CD4-positive, CD25-positive, alpha-beta regulatory T cell (primary cell): Measurements from ENCODE around the gene ZYG11A. TPM values are rescaled to one million over a fixed set of nuclear protein-coding genes. Genes with fewer than 3 reads are reported as not detected.
"Not testable (repeated sequence)": the region's sequence is repeated elsewhere in the genome, so short reads cannot be mapped to it uniquely, and the experiment has no call there.

Experiments used
- ATAC-seq, 2 donors: fragments of 150-1000 bp; cut with Tn5 transposase; one replicate each; pipeline ENCODE4 v1.10.0; 2021; ENCODE audit warnings: low read depth in 2 of 2, moderate number of reproducible peaks in 2 of 2, moderate library complexity in 1 of 2
- DNase-seq, 3 donors: peaks; one replicate each; pipeline versions ENCODE4 v3.0.0 to v3.0.0-alpha.2; 2012 to 2022; ENCODE audit warnings: mixed read lengths in 1 of 3
- H3K27ac ChIP-seq: one replicate; pipeline ENCODE4 v1.7.0; 2013; ENCODE audit warnings: mild to moderate bottlenecking, low read length; ENCODE audit not compliant: insufficient read depth, poor library complexity, severe bottlenecking
- H3K27me3 ChIP-seq: one replicate; pipeline ENCODE4 v1.7.0; 2013; ENCODE audit warnings: low read length; ENCODE audit not compliant: control insufficient read depth, insufficient read depth
- H3K36me3 ChIP-seq: one replicate; pipeline ENCODE4 v1.7.0; 2013; ENCODE audit warnings: mild to moderate bottlenecking, low read length, moderate library complexity; ENCODE audit not compliant: control insufficient read depth, insufficient read depth
- H3K4me1 ChIP-seq: 2 replicates; pipeline ENCODE4 v1.7.0; 2013; ENCODE audit warnings: mild to moderate bottlenecking, low read length; ENCODE audit not compliant: insufficient read depth, control insufficient read depth, poor library complexity, severe bottlenecking
- H3K4me3 ChIP-seq: one replicate; pipeline ENCODE4 v1.7.0; 2013; ENCODE audit warnings: low read depth, mild to moderate bottlenecking, low read length, moderate library complexity
- H3K9me3 ChIP-seq, 2 experiments: 1 replicate in 1 of 2; 2 replicates in 1 of 2; pipeline ENCODE4 v1.7.0; 2013; ENCODE audit warnings: low read length in 2 of 2, mild to moderate bottlenecking in 1 of 2, moderate library complexity in 1 of 2; ENCODE audit not compliant: control insufficient read depth in 2 of 2
- H3K27ac Mint-ChIP-seq, 3 donors: one replicate each; pipeline ENCODE4 v1.8.0; 2020 to 2022; ENCODE audit warnings: mild to moderate bottlenecking in 3 of 3, mixed read lengths in 3 of 3, moderate library complexity in 2 of 3
- H3K27me3 Mint-ChIP-seq: one replicate; pipeline ENCODE4 v1.8.0; 2022; ENCODE audit warnings: mild to moderate bottlenecking, mixed read lengths
- H3K36me3 Mint-ChIP-seq: one replicate; pipeline ENCODE4 v1.8.0; 2020; ENCODE audit warnings: mixed read lengths
- H3K4me1 Mint-ChIP-seq, 4 donors: one replicate each; pipeline ENCODE4 v1.8.0; 2020 to 2022; ENCODE audit warnings: mixed read lengths in 4 of 4, mild to moderate bottlenecking in 1 of 4
- H3K4me3 Mint-ChIP-seq, 4 donors: one replicate each; pipeline ENCODE4 v1.8.0; 2020 to 2022; ENCODE audit warnings: mild to moderate bottlenecking in 4 of 4, mixed read lengths in 4 of 4, moderate library complexity in 3 of 4
- H3K9me3 Mint-ChIP-seq, 7 donors: one replicate each; pipeline ENCODE4 v1.8.0; 2020 to 2022; ENCODE audit warnings: mixed read lengths in 7 of 7, mild to moderate bottlenecking in 3 of 7, moderate library complexity in 2 of 7
- polyA plus RNA-seq, 4 donors: library from polyadenylated mRNA; unstranded; fragments of 300-500 nt; fragmentation: Illumina TruSeq; gene quantifications; one replicate each; pipeline ENCODE4 v1.2.3, GENCODE V29; 2021
- total RNA-seq: library from RNA; stranded (reverse); gene quantifications from one replicate; pipeline ENCODE4 v1.2.3, GENCODE V29; 2022

Gene ZYG11A
- total RNA-seq (0.20 TPM), polyA plus RNA-seq (not detected)

GRCh38 chr1:52842643-52843310, at the start of gene ZYG11A:
ZYG11A (plus strand) TSS chr1:52842760; CDS start chr1:52842884, 124 bp downstream.
- ATAC-seq (peak; percentile 91 to 94), DNase-seq (peak; percentile 40 to 86 (median 74))
- Mint-ChIP-seq H3K36me3 (no peaks in the 10 kb centered on the region), H3K4me1 (peaks cover 0 to 11% (median under 1%) of the 10 kb centered on the region in 4 donors), H3K4me3 (peak within 1 kb of the TSS; percentile 49 to 89 (median 78)), H3K27ac (peak within 1 kb of the TSS in 1 of 3 donors; percentile 66), H3K27me3 (peaks cover 39% of the 10 kb centered on the region), H3K9me3 (peaks cover 0 to 1% (median 0%) of the 10 kb centered on the region in 7 donors)
- Histone ChIP-seq H3K27me3 (peaks cover 12% of the 10 kb centered on the region), H3K36me3 (no peaks in the 10 kb centered on the region), H3K27ac (no peak within 1 kb of the TSS), H3K9me3 (no peaks in the 10 kb centered on the region), H3K4me3 (no peak within 1 kb of the TSS), H3K4me1 (peaks cover 19% of the 10 kb centered on the region)

GRCh38 chr1:52793717-52794116, 48.8 kb upstream of the ZYG11A start:
- not testable (repeated sequence) for H3K9me3 ChIP-seq, H3K9me3 Mint-ChIP-seq, H3K27ac Mint-ChIP-seq, ATAC-seq, H3K27me3 Mint-ChIP-seq, H3K4me3 Mint-ChIP-seq, H3K4me1 ChIP-seq, H3K27ac ChIP-seq, DNase-seq, H3K4me3 ChIP-seq, H3K27me3 ChIP-seq
- peaks cover 26% of the 10 kb centered on the region for H3K36me3 ChIP-seq
- peaks cover 25% of the 10 kb centered on the region for H3K36me3 Mint-ChIP-seq
- H3K4me1 Mint-ChIP-seq = peaks cover 0 to 12% (median 3%) of the 10 kb centered on the region in 4 donors

DNA sequence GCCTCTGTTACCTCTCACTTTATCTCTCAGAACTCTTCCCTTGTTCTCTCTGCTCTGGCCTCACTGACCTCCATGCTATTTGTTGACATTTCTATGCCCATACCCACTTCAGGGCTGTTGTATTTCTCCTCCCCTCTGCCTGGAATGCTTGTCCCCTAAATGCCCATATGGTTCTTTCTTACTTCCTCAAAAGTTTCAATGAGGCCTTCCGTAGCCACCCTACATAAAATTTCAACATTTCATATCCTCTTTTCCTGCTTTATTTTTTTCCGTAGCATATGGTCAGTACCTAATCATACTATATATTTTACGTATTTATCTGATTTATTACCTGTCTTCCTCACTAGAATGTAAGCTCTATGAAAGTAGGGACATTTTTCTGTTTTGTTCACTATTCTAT, 47.1 kb upstream of the ZYG11A start:
- no peaks in the 10 kb centered on the region for H3K4me1 ChIP-seq
- Mint-ChIP-seq H3K9me3 (no peaks in the 10 kb centered on the region), H3K4me3 (no peak overlapping the region), H3K27me3 (no peaks in the 10 kb centered on the region), H3K27ac (peak overlapping the region in 2 of 3 donors; percentile 69 to 80), H3K4me1 (peaks cover 0 to 8% (median 2%) of the 10 kb centered on the region in 4 donors), H3K36me3 (peaks cover 23% of the 10 kb centered on the region)
- no peaks in the 10 kb centered on the region for H3K27me3 ChIP-seq
- no peak overlapping the region for H3K4me3 ChIP-seq
- no peak overlapping the region for H3K27ac ChIP-seq
- no peaks in the 10 kb centered on the region for H3K9me3 ChIP-seq
- ATAC-seq (no peak), DNase-seq (no peak)
- peaks cover 26% of the 10 kb centered on the region for H3K36me3 ChIP-seq

DNA sequence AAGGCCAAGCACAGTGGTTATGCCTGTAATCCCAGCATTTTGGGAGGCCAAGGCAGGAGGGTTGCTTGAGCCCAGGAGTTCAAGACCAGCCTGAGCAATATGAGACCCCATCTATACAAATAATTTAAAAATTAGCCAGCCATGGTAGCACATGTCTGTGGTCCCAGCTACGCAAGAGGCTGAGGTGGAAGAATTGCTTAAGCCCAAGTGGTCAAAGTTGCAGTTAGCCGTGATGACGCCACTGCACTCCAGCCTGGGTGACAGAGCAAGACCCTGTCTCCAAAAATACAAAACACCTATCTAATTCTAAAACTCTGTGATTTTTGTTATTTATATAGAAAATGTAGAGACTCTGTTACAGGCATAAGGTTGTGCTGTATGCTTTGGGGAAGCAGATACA, 44.2 kb upstream of the ZYG11A start:
- no peak overlapping the region for H3K27ac Mint-ChIP-seq
- Histone ChIP-seq H3K4me3 (no peak overlapping the region), H3K9me3 (no peaks in the 10 kb centered on the region), H3K36me3 (peaks cover 21% of the 10 kb centered on the region), H3K27ac (no peak overlapping the region), H3K4me1 (no peaks in the 10 kb centered on the region), H3K27me3 (no peaks in the 10 kb centered on the region)
- ATAC-seq = no peak
- no peak overlapping the region for H3K4me3 Mint-ChIP-seq
- no peaks in the 10 kb centered on the region for H3K27me3 Mint-ChIP-seq
- peaks cover 0 to 8% (median under 1%) of the 10 kb centered on the region in 4 donors for H3K4me1 Mint-ChIP-seq
- no peak for DNase-seq
- peaks cover 16% of the 10 kb centered on the region for H3K36me3 Mint-ChIP-seq
- H3K9me3 Mint-ChIP-seq = no peaks in the 10 kb centered on the region

DNA sequence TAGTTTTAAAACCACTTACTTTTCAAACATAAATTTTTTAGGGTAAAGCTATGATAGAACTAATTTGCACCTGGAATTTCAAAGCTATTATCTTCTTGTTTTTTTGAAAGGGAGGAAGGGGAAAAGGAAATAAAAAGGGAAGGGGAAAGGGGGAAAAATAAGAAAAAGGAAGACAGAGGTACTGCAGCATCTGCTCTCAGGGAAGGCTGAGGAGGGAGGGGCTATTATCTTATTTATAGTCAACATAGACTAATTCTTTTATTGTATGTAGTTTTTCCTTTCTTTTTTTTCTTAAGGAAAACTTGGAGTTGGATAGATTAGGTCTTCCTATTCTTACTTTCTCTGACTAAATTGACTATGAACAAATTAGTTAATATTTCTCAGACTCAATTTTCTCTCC, 41.5 kb upstream of the ZYG11A start:
- Mint-ChIP-seq H3K4me3 (no peak overlapping the region), H3K27me3 (no peaks in the 10 kb centered on the region), H3K36me3 (peaks cover 8% of the 10 kb centered on the region), H3K27ac (peak overlapping the region in 1 of 3 donors; percentile 44), H3K4me1 (no peaks in the 10 kb centered on the region), H3K9me3 (no peaks in the 10 kb centered on the region)
- H3K4me3 ChIP-seq = no peak overlapping the region
- H3K27ac ChIP-seq = no peak overlapping the region
- no peaks in the 10 kb centered on the region for H3K27me3 ChIP-seq
- no peaks in the 10 kb centered on the region for H3K9me3 ChIP-seq
- DNase-seq = no peak
- no peaks in the 10 kb centered on the region for H3K4me1 ChIP-seq
- ATAC-seq = no peak
- peaks cover 19% of the 10 kb centered on the region for H3K36me3 ChIP-seq

DNA sequence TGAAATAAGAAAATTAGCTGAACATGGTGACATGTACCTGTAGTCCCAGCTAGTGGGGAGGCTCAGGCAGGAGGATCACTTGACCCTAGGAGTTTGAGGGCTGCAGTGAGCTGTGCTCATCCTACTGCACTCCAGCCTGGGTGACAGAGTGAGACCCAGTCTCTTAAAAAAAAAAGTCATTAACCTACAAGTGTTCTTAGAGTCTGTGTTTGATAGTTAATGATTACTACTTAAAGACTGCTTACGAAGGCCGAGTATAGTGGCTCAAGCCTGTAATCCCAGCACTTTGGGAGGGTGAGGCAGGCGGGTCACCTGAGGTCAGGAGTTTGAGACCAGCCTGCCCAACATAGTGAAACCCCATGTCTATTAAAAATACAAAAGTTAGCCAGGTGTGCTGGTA, 38.5 kb upstream of the ZYG11A start:
- H3K9me3 ChIP-seq, H3K27me3 ChIP-seq, H3K4me3 ChIP-seq, H3K9me3 Mint-ChIP-seq, ATAC-seq, DNase-seq, H3K4me1 Mint-ChIP-seq, H3K27me3 Mint-ChIP-seq, H3K27ac ChIP-seq, H3K4me1 ChIP-seq, H3K4me3 Mint-ChIP-seq, H3K36me3 Mint-ChIP-seq, H3K27ac Mint-ChIP-seq: not testable (repeated sequence)
- H3K36me3 ChIP-seq = peaks cover 11% of the 10 kb centered on the region

GRCh38 chr1:52814465-52814864, 28.1 kb upstream of the ZYG11A start:
- Mint-ChIP-seq H3K27ac (no peak overlapping the region), H3K9me3 (no peaks in the 10 kb centered on the region), H3K4me3 (no peak overlapping the region), H3K4me1 (no peaks in the 10 kb centered on the region), H3K27me3 (no peaks in the 10 kb centered on the region), H3K36me3 (peaks cover 33% of the 10 kb centered on the region)
- H3K9me3 ChIP-seq = no peaks in the 10 kb centered on the region
- H3K36me3 ChIP-seq = peaks cover 42% of the 10 kb centered on the region
- H3K4me1 ChIP-seq = no peaks in the 10 kb centered on the region
- DNase-seq = no peak
- H3K27ac ChIP-seq = no peak overlapping the region
- H3K4me3 ChIP-seq = no peak overlapping the region
- ATAC-seq = no peak
- H3K27me3 ChIP-seq = no peaks in the 10 kb centered on the region

GRCh38 chr1:52820830-52821229, 21.7 kb upstream of the ZYG11A start:
- H3K4me3 Mint-ChIP-seq, H3K9me3 Mint-ChIP-seq, H3K27ac ChIP-seq, H3K4me3 ChIP-seq, H3K27ac Mint-ChIP-seq, H3K27me3 Mint-ChIP-seq, DNase-seq, H3K27me3 ChIP-seq, H3K9me3 ChIP-seq, H3K4me1 Mint-ChIP-seq, H3K4me1 ChIP-seq, ATAC-seq: not testable (repeated sequence)
- peaks cover 19% of the 10 kb centered on the region for H3K36me3 Mint-ChIP-seq
- peaks cover 23% of the 10 kb centered on the region for H3K36me3 ChIP-seq
